ENCODE measurements around the gene ARHGEF26.

DNA sequence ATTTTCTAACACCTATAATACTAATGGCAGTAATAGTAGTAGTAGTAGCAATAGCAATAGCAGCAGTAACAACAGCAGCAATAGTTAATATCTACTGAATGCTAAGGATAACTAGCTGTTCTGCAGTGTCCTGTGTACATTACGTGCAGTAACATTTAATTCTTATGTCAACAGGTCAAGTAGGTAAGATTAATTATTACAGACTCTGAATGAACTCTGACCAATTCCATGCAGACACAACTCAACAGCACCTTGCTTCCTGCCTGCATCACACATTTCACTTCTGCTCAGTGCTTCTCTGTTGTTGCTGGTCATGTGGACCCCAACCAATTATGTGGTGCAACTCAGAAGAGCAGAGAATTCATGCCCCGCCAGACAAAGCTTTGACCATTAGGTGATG is 39.9 kb upstream of the ARHGEF26 start:
- TF ChIP-seq, protein P1, sequence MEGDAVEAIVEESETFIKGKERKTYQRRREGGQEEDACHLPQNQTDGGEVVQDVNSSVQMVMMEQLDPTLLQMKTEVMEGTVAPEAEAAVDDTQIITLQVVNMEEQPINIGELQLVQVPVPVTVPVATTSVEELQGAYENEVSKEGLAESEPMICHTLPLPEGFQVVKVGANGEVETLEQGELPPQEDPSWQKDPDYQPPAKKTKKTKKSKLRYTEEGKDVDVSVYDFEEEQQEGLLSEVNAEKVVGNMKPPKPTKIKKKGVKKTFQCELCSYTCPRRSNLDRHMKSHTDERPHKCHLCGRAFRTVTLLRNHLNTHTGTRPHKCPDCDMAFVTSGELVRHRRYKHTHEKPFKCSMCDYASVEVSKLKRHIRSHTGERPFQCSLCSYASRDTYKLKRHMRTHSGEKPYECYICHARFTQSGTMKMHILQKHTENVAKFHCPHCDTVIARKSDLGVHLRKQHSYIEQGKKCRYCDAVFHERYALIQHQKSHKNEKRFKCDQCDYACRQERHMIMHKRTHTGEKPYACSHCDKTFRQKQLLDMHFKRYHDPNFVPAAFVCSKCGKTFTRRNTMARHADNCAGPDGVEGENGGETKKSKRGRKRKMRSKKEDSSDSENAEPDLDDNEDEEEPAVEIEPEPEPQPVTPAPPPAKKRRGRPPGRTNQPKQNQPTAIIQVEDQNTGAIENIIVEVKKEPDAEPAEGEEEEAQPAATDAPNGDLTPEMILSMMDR (IDR thresholded peaks at IDR 0.05; ENCODE audit: low read length): no peak
- TF ChIP-seq EZH2 (IDR thresholded peaks at IDR 0.05; ENCODE audit: borderline replicate concordance, low read length): no peak

Data from OCI-LY1 (cell line).